Activated CD4-positive, alpha-beta T cell treated with anti-CD3 and anti-CD28 coated beads, Interleukin-2, amount 50 U/mL, for 24 hours (primary cell): Measurements from ENCODE around the gene NAT16.
"Not testable (repeated sequence)": the region's sequence is repeated elsewhere in the genome, so short reads cannot be mapped to it uniquely, and the experiment has no call there.

ENCODE experiments used
- DNase-seq, 2 donors: peaks; one replicate each; pipeline ENCODE4 v3.0.0-alpha.2; 2020; ENCODE audit warnings: low read depth in 1 of 2, low spot score in 1 of 2

Gene NAT16

DNA sequence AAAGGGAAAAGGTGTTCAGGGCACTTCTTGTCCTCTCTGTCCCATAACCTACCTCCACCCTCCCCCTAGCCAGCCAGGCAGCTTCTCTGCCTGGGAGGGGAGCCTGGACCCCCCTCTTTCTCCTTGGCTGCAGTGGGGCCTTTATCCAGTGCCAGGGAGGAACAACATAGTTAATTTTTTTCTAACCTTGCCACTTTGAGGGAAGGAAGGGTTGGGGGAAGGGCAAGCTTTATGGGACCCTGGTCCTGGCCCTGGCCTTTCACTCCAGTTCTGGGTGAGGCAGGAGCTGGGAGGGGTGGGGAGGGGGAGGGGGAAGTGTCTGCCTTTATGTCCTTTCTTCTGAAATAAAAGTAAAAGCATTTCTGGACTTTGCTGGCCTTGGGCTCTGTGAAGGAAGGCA lies 19.2 kb downstream of the NAT16 start:
- DNase-seq = no peak

DNA sequence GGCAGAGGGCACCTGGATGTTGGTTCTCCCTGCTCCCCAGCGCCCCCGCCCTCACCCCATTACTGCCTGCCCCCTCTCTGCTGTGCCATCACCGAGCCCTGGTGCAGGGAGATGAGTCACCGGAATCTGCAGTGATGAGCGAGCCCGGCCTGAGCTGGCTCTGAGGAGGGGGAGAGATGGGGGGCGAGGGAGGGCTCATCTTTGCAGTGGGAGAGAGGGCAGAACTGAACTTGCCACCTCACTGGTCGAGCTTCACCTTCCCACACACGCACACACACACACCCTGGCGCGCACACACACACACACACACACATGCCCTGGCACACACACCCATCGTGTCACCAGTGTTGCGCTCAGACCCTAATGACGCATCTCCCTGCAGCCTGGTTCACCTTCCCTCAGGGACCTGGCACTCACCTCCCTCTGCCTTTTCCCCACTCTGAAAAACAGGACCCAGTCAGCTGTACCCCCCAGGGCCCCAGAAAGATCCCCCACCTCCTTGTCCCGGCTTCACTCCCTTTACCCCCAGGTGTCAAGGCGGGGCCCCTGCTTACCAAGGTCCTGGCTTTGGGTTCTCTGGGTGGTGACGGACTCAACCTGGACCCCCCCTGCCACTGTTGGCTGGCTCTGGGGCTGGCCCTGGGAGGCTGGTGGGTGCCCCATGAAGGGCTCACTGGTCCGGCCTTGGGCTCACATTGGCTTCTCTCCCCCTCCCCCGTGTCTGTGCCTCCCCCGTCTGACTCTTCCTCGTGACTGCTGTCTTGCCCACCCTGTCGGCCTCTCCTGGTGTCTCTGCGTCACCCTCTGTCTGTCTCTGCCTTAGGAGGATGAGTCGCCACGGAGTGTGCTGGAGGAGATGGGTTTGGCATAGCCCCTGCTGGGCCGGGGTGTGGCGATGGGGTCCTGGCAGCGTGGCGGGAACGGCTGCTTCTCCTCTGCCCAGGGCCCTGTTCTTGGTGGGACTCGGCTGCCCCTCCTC lies 20.1 kb downstream of the NAT16 start:
- DNase-seq = no peak

DNA sequence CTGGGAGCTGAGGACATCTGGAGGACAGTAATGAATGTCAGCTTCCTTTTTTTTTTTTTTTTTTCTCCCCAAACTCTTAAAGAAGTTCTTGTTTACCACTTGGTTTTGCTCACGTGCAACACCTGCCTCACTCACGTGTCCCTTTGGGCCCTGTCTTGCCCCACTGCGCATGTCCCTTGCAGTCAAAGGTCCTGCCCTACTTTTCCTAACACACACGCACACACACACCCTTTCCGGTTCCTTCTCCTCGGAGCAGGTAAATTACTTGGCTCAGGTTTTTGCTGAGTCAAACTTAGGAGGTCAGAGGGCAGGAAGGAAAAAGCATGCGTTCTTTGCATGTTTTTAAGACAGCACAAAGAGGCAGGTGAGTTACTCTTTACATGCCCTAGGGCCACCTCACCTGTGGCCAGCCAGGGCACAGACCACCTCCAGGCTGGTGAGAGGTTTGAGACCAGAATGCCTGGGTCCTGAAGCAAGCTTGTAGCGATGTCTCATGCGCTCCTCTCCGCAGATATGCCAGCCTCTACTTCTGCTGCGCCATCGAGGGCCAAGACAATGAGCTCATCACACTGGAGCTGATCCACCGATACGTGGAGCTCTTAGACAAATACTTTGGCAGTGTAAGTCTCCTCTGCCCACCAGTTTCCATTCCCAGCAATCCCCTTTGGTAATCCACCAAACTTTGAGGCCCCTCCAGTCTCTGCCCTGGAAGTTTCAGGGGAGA lies 23.1 kb downstream of the NAT16 start:
- DNase-seq = no peak

DNA sequence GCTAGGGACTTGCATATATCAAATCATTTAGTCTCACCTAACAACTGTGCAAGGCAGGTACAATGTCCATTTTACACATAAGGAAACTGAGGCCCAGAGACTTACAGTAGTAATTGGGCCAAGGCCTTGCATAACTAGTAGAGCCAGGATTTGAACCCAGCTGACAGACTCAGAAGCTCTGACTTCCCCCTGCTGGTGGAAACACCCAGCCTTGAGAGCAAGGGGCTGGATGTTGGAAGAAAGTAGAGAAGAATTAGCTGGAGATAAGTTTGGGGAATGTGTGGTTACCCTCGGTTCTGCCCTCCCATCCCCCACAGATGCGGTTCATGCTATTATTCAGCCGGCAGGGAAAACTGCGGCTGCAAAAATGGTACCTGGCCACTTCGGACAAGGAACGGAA lies 23.8 kb downstream of the NAT16 start:
- no peak for DNase-seq

DNA sequence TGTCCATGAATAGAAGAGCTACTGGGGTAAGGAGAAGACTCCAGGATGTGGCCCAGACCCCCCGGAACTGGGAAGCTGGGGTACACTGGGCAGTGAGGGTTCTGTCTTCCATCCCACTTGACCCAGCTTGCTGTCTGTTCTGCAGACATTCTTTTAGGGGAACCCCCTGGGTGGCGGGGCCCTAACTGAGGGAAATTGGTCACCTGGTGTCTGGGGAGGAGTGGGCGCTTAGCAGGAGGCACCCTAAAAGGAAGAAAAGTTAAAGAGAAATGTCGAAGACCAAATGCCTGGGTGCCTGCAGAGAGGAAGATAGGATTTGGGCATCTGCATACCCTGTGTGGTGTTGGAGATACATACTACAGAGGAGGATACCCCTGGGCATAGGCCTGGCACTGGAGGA lies 24.8 kb downstream of the NAT16 start:
- no peak for DNase-seq

DNA sequence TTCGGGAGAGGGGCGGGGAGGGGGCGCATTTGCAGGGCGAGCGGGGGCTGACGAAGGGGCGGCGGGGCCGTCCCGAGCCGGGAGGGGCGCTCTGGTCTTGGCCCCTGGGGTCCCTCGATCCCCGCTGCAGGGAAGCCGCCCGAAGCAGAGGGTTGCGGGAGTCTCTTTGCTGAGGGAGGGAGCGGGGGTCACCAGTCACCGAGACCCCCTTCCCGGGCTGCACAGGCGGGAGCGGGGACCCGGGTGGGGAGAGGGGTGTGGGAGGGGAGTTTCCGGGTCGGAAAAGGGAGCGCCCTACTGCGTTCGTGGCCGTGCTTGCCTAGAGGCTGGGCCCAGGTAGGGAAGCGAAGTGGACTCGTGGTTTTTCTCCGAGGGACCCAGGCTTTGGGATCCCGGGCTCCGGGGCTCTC lies 25.4 kb downstream of the NAT16 start:
- DNase-seq = no peak

DNA sequence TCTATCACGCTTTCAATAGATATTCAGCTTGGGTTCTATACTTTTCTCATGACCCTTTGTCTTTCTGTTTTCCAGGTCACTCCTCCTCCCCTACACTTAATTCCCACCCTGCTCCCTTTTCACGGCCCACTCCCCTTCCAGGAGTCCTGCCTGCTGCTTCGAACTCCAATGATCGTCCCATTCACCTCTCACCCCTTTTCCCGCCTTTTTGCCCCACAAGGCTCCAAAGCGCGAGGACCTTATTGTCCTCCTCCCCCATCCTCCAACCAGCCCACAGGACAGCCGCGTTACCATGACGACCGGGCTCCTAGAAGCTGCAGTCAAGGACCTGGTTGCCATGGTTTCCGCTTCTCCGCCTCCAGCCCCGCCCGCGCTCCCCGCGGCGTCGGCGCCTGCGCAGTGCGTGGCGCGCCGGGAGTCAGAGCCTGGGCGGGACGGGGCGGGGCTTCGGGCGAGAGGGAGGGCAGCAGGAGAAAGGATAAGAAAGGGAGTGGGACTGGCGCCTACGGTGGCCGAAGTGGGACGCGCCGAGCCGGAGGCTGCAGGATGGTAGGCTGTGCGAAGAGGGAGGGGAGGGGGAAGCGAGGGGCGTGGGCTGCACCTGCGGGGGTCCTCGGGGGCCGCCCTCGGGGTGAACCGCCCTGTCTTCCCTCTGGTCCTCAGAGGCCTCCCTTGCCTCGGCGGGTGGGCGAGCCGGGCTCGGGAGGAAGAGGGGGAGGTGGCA lies 26.0 kb downstream of the NAT16 start, which contains the start of gene AP1S1:
Gene AP1S1, plus strand, starts transcription at position 508 of the 724 bp plus-strand sequence. Its CDS starts 39 bp downstream, at position 547.
- peak; percentile 83 to 89 for DNase-seq

DNA sequence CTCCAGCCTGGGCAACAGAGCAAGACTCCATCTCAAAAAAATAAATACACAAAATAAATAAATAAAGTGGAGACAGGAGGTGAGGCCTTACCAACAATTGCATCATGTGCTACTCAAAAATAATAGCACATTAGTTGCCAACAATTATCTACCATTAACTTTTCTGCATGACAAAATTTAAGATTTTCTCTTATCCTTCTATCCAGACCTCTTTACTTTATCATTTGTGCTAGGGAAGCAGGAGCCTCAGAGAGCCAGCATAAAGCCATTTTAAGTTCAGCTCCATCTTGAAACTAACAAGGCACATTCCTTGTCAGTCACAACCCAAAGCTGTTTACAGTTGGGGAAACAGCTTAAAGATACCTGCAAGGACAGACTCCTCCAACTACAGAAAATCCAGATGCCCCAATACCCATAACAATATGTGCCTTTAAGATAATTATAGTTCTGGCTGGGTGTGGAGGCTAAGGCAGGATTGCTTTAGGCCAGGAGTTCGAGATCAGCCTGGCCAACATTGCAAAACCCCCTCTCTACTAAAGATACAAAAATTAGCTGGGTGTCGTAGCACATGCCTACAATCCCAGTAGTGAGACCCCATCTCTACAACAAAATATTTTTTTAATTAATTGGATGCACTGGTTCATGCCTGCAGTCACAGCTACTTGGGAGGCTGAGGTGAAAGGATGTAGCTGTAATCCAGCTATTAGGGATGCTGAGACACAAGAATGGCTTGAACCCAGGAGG lies 28.0 kb downstream of the NAT16 start:
- no peak for DNase-seq

DNA sequence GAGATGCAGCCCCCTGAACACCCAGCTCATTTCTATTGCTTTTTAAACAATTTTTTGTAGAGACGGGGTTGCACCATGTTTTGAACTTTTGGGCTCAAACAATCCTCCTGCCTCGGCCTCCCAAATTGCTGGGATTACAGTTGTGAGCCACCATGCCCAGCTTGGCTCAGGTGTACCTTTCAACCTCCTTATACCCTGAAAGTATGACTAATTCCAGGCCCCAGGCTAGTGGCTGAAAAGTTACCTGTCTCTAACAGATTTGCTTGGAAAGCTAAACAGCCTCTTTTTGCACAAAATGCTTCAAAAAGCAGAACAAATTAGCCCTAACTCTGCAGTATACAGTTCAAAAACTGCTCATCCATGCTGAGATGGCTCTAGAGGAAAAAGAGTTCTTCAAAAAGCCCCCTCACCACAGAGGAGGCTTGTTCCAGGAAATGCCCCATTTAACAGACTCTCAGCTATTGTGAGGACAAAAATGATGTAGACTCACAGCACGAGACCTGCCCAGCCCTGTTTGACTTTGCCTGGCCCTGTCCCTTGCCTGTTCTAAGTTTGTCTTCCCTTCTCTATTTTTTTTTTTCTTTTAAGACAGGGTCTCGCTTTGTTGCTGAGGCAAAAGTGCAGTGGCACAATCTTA lies 39.2 kb downstream of the NAT16 start:
- no peak for DNase-seq

DNA sequence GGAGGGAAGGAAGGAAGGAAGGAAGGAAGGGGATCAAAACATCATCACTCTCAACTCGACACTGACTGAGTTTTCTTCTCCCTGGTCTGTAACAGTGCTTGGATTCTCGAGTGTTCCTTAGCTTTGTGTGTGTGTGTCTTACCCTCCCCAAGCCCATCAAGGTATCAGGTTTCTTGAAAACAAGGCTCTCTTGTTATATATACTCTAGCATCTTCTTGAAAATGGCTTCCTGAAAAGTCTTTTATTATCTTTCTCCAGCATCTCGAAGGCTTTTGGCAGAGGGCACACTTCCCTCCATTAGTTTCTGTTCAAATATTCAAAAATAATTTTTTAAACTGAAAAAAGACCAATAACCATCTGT lies 39.8 kb downstream of the NAT16 start:
- no peak for DNase-seq

DNA sequence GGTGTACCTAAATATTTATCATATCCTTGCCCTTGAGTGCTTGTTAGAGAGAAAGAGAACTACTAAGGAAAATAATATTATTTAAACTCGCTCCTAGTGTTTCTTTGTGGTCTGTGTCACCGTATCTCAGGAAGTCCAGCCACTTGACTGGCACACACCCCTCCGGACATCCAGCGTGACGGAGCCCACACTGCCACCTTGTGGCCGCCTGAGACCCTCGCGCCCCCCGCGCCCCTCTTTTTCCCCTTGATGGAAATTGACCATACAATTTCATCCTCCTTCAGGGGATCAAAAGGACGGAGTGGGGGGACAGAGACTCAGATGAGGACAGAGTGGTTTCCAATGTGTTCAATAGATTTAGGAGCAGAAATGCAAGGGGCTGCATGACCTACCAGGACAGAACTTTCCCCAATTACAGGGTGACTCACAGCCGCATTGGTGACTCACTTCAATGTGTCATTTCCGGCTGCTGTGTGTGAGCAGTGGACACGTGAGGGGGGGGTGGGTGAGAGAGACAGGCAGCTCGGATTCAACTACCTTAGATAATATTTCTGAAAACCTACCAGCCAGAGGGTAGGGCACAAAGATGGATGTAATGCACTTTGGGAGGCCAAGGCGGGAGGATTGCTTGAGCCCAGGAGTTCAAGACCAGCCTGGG lies 41.8 kb downstream of the NAT16 start:
- peak; percentile 62 to 89 for DNase-seq

DNA sequence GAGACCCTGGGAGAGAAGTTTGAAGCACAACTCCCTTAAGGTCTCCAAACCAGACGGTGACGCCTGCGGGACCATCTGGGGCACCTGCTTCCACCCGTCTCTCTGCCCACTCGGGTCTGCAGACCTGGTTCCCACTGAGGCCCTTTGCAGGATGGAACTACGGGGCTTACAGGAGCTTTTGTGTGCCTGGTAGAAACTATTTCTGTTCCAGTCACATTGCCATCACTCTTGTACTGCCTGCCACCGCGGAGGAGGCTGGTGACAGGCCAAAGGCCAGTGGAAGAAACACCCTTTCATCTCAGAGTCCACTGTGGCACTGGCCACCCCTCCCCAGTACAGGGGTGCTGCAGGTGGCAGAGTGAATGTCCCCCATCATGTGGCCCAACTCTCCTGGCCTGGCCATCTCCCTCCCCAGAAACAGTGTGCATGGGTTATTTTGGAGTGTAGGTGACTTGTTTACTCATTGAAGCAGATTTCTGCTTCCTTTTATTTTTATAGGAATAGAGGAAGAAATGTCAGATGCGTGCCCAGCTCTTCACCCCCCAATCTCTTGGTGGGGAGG lies 42.4 kb downstream of the NAT16 start:
- no peak for DNase-seq

DNA sequence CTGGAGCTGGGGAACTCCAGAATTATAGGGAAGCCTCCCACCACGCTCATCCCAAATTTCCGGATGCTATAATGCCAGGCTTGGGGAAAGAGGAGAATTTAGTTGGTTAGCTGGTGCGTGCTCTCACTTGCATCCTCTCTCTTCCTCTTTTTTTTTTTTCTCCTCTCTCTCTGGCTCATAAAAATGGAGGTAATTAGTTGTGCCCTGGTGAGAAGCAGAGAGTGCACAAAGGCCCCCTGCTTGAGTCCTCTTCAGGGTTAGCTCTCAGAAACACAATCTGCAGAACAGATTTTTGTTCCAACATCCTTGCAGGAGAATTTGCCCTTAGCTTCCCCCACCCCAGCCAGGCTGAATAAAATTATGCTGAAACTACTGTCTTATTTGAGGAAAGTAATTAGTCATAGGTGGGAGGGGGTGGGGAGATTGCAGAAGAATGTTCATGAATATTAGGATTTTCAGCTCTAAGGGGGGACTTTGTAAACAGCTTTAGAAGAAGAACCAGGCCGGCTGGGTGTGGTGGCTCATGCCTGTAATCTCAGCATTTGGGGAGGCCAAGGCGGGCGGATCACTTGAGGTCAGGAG lies 45.6 kb downstream of the NAT16 start:
- no peak for DNase-seq

DNA sequence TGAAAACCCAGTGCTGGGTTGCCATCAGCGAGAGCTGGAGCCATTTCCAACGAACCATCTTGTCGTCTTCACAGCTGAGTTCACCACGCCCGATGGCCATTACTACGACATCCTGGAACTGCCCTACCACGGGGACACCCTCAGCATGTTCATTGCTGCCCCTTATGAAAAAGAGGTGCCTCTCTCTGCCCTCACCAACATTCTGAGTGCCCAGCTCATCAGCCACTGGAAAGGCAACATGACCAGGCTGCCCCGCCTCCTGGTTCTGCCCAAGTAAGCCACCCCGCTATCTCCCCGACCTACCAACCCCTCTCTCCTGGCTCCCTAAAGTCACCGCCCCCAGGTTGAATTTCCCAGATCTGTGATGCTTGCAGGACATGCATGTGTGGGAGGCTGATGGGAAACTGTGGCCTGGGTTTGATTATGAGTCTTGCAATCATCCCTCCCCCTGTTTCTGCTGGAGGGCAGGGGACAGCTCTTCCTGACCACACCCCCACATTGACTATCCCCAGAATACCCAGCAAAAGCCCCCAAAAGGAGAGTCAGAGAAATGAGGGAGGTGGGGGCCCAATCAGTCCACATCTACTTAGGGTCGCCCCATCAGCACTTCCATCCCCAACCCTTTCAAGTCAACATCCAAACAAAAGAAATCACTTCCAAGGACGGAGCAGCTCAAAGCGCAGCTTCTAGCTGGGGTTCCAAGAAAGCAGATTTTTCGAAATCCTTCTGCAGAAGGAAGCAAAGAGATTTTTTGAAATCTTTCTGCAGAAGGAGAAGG lies 46.3 kb downstream of the NAT16 start:
- no peak for DNase-seq

DNA sequence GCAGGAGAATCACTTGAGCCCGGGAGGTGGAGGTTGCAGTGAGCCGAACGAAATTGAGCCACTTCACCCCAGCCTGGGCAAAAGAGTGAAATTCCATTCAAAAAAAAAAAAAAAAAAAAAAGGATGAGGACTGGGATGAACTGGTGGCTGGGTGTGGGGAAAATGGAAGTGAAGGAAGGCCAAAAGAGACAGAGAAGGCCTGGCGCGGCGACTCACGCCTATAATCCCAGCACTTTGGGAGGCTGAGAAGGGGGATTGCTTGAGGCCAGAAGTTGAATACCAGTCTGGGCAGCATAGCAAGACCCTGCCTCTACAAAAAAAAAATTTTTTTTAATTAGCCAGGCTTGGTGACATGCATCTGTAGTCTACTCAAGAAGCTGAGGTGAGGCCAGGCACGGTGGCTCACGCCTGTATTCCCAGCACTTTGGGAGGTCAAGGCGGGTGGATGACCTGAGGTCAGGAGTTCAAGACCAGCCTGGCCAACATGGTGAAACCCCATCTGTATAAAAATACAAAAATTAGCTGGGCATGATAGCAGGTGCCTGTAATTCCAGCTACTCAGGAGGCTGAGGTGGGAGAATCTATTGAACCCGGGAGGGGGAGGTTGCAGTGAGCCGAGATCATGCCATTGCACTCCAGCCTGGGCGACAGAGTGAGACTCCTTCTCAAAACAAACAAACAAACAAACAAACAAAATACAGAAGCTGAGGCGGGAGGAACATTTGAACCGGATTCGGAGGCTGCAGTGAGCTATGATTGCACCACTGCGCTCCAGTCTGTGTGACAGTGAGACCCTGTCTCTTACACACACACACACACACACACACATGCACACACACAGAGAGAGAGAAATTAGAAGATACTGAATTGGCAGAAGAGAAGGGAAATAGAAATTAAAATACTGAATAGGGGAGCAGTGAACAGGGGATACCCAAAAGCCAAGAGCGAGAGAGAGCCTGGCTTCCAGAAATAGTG lies 47.2 kb downstream of the NAT16 start:
- DNase-seq = not testable (repeated sequence)

DNA sequence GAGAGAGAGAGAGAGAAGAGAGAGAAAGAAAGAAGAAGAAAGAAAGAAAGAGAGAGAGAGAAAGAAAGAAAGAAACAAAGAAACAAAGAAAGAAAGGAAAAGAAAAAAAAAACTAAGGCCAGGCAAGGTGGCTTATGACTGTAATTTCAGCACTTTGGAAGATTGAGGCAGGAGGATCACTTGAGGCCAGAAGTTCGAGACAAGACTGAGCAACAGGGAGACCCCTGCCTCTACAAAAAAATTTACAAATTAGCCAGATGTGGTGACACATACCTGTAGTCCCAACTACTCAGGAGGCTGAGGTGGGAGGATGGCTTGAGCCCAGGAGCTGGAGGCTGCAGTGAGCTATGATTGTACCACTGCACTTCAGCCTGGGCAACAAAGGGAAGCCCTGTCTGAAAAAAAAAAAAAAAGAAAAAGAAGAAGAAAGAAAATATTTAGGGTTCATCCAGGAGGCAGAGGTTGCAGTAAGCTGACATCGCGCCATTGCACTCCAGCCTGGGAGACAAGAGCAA lies 50.4 kb downstream of the NAT16 start:
- no peak for DNase-seq
